Measurements from ENCODE around the gene SKAP2.

The SKAP2 gene, protein sequence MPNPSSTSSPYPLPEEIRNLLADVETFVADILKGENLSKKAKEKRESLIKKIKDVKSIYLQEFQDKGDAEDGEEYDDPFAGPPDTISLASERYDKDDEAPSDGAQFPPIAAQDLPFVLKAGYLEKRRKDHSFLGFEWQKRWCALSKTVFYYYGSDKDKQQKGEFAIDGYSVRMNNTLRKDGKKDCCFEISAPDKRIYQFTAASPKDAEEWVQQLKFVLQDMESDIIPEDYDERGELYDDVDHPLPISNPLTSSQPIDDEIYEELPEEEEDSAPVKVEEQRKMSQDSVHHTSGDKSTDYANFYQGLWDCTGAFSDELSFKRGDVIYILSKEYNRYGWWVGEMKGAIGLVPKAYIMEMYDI

DNA sequence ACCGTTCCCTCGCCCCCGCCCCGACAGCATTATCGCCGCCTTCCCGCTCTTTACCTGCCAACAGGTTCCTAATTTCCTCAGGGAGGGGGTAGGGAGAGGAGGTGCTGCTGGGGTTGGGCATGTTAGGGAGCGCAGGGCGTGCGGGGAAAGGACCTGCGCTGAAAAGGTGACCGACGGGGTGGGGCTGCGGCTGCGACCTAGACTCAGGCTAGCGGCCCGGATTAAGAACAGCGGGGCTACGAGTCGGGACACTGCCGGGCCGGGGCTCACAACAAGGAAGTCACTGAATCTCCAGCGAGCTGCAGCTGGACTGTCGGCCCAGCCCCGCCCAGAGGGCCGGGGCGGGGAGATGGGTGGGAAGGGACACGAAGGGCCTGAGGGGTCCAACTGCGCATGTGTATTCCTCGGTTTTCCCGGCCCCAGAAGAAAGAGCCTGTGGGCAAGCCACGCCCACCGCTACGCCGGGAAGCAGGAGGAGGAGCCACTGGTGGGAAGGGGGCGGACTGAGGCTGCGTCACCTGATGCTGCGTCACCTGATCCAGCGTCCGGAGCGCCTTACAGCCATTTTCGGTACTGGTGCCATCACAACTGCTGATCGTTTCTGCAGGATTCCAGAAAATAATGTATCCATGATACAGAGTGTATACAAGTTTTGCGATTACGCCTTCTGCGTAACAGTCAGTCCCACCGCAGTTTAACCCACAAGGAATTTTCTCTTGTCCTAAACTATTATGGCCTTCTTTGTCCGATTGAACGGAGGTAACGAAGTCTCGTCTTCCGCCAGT is at the start of gene SKAP2:
SKAP2 (minus strand) TSS at position 282 of the 785 bp plus-strand sequence; CDS start at position 121, 161 bp downstream.
- H3K9me3 ChIP-seq (ENCODE audit: control insufficient read depth, insufficient read depth, low read depth, low read length) = no peaks in the 10 kb centered on the region
- POLR2A ChIA-PET = interaction anchor here (0.7 to 2.0 kb wide), 7 partner anchors 8 to 292 kb away, joined by 3 to 19 read pairs (median 3); partner anchors contain the start of genes HOXA1, HOXA4 and HOXA7
- H3K36me3 ChIP-seq (ENCODE audit: control insufficient read depth in 2 of 2, insufficient read depth in 1 of 2, low read length in 2 of 2) = no peaks in the 10 kb centered on the region
- peaks cover 17% of the 10 kb centered on the region for H3K4me1 ChIP-seq (ENCODE audit: control insufficient read depth, insufficient read depth, low read length)
- H3K4me3 ChIP-seq (ENCODE audit: low read depth, low read length) = peak within 1 kb of the TSS; percentile 89
- CTCF ChIA-PET = no interaction called here
- H3K27ac ChIP-seq (ENCODE audit: extremely low read depth, low read depth, low read length) = peak within 1 kb of the TSS; percentile 94
- TF ChIP-seq ZNF155 (tag by site-specific recombination; IDR thresholded peaks at IDR 0.05) (no peak), ZNF596 (tag by site-specific recombination; IDR thresholded peaks at IDR 0.05) (no peak), SP2 (tag by site-specific recombination; IDR thresholded peaks at IDR 0.05) (peak; percentile 88), ZNF473 (tag by site-specific recombination; IDR thresholded peaks at IDR 0.05) (no peak), ZNF791 (tag by site-specific recombination; IDR thresholded peaks at IDR 0.05) (no peak), ZNF830 (tag by site-specific recombination; IDR thresholded peaks at IDR 0.05; ENCODE audit: low read depth) (no peak), ZNF302 (tag by site-specific recombination; IDR thresholded peaks at IDR 0.05; ENCODE audit: low read depth) (no peak), ZNF18 (tag by site-specific recombination; IDR thresholded peaks at IDR 0.05) (no peak), FEZF1 (tag by site-specific recombination; IDR thresholded peaks at IDR 0.05) (no peak), ZNF843 (tag by site-specific recombination; IDR thresholded peaks at IDR 0.05) (no peak), ZNF266 (tag by site-specific recombination; IDR thresholded peaks at IDR 0.05; ENCODE audit: low read depth) (no peak), ZNF777 (tag by site-specific recombination; IDR thresholded peaks at IDR 0.05; ENCODE audit: borderline replicate concordance) (no peak; the same call in none of the 2 replicates), ZNF623 (tag by site-specific recombination; IDR thresholded peaks at IDR 0.05) (no peak), IKZF3 (tag by site-specific recombination; IDR thresholded peaks at IDR 0.05) (peak; percentile 96), ZNF585B (tag by site-specific recombination; IDR thresholded peaks at IDR 0.05) (no peak), GLIS1 (tag by site-specific recombination; IDR thresholded peaks at IDR 0.05) (no peak), ZNF704 (tag by site-specific recombination; IDR thresholded peaks at IDR 0.05) (no peak), KLF17 (tag by site-specific recombination; IDR thresholded peaks at IDR 0.05) (peak; percentile 36; the same call in 1 of the 2 replicates), ZNF621 (tag by site-specific recombination; IDR thresholded peaks at IDR 0.05) (no peak), ZFHX2 (tag by site-specific recombination; conservative IDR thresholded peaks at IDR 0.05) (no peak), ZNF677 (tag by site-specific recombination; IDR thresholded peaks at IDR 0.05) (no peak), ZNF157 (tag by site-specific recombination; IDR thresholded peaks at IDR 0.05) (no peak), ZNF132 (tag by site-specific recombination; IDR thresholded peaks at IDR 0.05; ENCODE audit: borderline replicate concordance) (no peak)
- TF ChIP-seq, protein P1, sequence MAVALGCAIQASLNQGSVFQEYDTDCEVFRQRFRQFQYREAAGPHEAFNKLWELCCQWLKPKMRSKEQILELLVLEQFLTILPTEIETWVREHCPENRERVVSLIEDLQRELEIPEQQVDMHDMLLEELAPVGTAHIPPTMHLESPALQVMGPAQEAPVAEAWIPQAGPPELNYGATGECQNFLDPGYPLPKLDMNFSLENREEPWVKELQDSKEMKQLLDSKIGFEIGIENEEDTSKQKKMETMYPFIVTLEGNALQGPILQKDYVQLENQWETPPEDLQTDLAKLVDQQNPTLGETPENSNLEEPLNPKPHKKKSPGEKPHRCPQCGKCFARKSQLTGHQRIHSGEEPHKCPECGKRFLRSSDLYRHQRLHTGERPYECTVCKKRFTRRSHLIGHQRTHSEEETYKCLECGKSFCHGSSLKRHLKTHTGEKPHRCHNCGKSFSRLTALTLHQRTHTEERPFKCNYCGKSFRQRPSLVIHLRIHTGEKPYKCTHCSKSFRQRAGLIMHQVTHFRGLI (tag by site-specific recombination; IDR thresholded peaks at IDR 0.05) = 0 out of 2 replicates have a peak, but pooled peaks have one; percentile 35
- TF ChIP-seq, protein P2, sequence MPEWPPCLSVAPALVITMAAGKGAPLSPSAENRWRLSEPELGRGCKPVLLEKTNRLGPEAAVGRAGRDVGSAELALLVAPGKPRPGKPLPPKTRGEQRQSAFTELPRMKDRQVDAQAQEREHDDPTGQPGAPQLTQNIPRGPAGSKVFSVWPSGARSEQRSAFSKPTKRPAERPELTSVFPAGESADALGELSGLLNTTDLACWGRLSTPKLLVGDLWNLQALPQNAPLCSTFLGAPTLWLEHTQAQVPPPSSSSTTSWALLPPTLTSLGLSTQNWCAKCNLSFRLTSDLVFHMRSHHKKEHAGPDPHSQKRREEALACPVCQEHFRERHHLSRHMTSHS (tag by site-specific recombination; IDR thresholded peaks at IDR 0.05) = no peak
- TF ChIP-seq, protein P3, sequence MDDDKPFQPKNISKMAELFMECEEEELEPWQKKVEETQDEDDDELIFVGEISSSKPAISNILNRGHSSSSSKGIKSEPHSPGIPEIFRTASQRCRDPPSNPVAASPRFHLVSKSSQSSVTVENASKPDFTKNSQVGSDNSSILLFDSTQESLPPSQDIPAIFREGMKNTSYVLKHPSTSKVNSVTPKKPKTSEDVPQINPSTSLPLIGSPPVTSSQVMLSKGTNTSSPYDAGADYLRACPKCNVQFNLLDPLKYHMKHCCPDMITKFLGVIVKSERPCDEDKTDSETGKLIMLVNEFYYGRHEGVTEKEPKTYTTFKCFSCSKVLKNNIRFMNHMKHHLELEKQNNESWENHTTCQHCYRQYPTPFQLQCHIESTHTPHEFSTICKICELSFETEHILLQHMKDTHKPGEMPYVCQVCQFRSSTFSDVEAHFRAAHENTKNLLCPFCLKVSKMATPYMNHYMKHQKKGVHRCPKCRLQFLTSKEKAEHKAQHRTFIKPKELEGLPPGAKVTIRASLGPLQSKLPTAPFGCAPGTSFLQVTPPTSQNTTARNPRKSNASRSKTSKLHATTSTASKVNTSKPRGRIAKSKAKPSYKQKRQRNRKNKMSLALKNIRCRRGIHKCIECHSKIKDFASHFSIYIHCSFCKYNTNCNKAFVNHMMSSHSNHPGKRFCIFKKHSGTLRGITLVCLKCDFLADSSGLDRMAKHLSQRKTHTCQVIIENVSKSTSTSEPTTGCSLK (tag by site-specific recombination; IDR thresholded peaks at IDR 0.05) = no peak
- TF ChIP-seq, protein P4, sequence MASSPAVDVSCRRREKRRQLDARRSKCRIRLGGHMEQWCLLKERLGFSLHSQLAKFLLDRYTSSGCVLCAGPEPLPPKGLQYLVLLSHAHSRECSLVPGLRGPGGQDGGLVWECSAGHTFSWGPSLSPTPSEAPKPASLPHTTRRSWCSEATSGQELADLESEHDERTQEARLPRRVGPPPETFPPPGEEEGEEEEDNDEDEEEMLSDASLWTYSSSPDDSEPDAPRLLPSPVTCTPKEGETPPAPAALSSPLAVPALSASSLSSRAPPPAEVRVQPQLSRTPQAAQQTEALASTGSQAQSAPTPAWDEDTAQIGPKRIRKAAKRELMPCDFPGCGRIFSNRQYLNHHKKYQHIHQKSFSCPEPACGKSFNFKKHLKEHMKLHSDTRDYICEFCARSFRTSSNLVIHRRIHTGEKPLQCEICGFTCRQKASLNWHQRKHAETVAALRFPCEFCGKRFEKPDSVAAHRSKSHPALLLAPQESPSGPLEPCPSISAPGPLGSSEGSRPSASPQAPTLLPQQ (tag by site-specific recombination; IDR thresholded peaks at IDR 0.05) = peak; percentile 23; the same call in 1 of the 2 replicates
